Measurements from ENCODE around the gene RNF2. TPM values are rescaled to one million over a fixed set of nuclear protein-coding genes. Genes with fewer than 3 reads are reported as not detected.
"Not testable (repeated sequence)": the region's sequence is repeated elsewhere in the genome, so short reads cannot be mapped to it uniquely, and the experiment has no call there.

Gene RNF2
- 30.0 TPM in 2 replicates for total RNA-seq (2014; rRNA removed; shearing (Covaris generic))

GRCh38 chr1:185044981-185045813 is at the start of gene RNF2:
TSS of gene RNF2 (plus strand) at chr1:185045558. CDS start at chr1:185087554, 41,996 bp downstream.
- peak within 1 kb of the TSS; percentile 80 for H3K4me3 ChIP-seq
- no peaks in the 10 kb centered on the region for H3K27me3 ChIP-seq
- DNase-seq = peak; percentile 80
- no peaks in the 10 kb centered on the region for H3K36me3 ChIP-seq
- peak within 1 kb of the TSS; percentile 51 for H3K27ac ChIP-seq
- peaks cover 5% of the 10 kb centered on the region for H3K4me1 ChIP-seq
- no peaks in the 10 kb centered on the region for H3K9me3 ChIP-seq (replicated peaks)

- not testable (repeated sequence) for DNase-seq; H3K4me3 ChIP-seq; H3K36me3 ChIP-seq; H3K9me3 ChIP-seq (replicated peaks); H3K4me1 ChIP-seq; H3K27me3 ChIP-seq; H3K27ac ChIP-seq
Measured at GRCh38 chr1:184999974-185000373, 45.4 kb upstream of the RNF2 start.

GRCh38 chr1:185001312-185001880 is 44.0 kb upstream of the RNF2 start:
- H3K4me1 ChIP-seq; DNase-seq; H3K4me3 ChIP-seq; H3K36me3 ChIP-seq; H3K27me3 ChIP-seq; H3K27ac ChIP-seq; H3K9me3 ChIP-seq (replicated peaks): not testable (repeated sequence)

- DNase-seq = peak; percentile 2 to 48
Measured at GRCh38 chr1:185008838-185009237, 36.5 kb upstream of the RNF2 start.

GRCh38 chr1:185010361-185010760 is 35.0 kb upstream of the RNF2 start:
- peaks cover 7% of the 10 kb centered on the region; the same call in 1 of the 2 replicates for H3K4me1 ChIP-seq
- DNase-seq = no peak
- no peaks in the 10 kb centered on the region for H3K27me3 ChIP-seq
- no peak overlapping the region for H3K4me3 ChIP-seq
- H3K9me3 ChIP-seq (replicated peaks) = no peaks in the 10 kb centered on the region
- H3K27ac ChIP-seq = no peak overlapping the region
- H3K36me3 ChIP-seq = no peaks in the 10 kb centered on the region

More at GRCh38 chr1:185008838-185009237, 36.5 kb upstream of the RNF2 start:
- Histone ChIP-seq H3K27ac (peak overlapping the region; percentile 40), H3K9me3 (replicated peaks) (no peaks in the 10 kb centered on the region), H3K36me3 (no peaks in the 10 kb centered on the region), H3K27me3 (no peaks in the 10 kb centered on the region), H3K4me3 (no peak overlapping the region), H3K4me1 (peaks cover 7% of the 10 kb centered on the region; the same call in 1 of the 2 replicates)

GRCh38 chr1:185014941-185015340 is 30.4 kb upstream of the RNF2 start:
- Histone ChIP-seq H3K4me1 (no peaks in the 10 kb centered on the region), H3K4me3 (no peak overlapping the region), H3K27ac (no peak overlapping the region), H3K36me3 (no peaks in the 10 kb centered on the region), H3K27me3 (no peaks in the 10 kb centered on the region), H3K9me3 (replicated peaks) (no peaks in the 10 kb centered on the region)
- DNase-seq = no peak

- Histone ChIP-seq H3K27ac (no peak overlapping the region), H3K36me3 (no peaks in the 10 kb centered on the region), H3K4me1 (no peaks in the 10 kb centered on the region), H3K27me3 (no peaks in the 10 kb centered on the region), H3K9me3 (replicated peaks) (no peaks in the 10 kb centered on the region), H3K4me3 (no peak overlapping the region)
- DNase-seq = no peak
Measured at GRCh38 chr1:185015631-185016030, 29.7 kb upstream of the RNF2 start.

GRCh38 chr1:185016880-185017279 is 28.5 kb upstream of the RNF2 start:
- Histone ChIP-seq H3K27ac (no peak overlapping the region), H3K4me1 (no peaks in the 10 kb centered on the region), H3K9me3 (replicated peaks) (no peaks in the 10 kb centered on the region), H3K4me3 (no peak overlapping the region), H3K27me3 (no peaks in the 10 kb centered on the region), H3K36me3 (no peaks in the 10 kb centered on the region)
- DNase-seq = no peak

GRCh38 chr1:185017338-185017737 is 28.0 kb upstream of the RNF2 start:
- H3K27me3 ChIP-seq = no peaks in the 10 kb centered on the region
- H3K27ac ChIP-seq = no peak overlapping the region
- no peaks in the 10 kb centered on the region for H3K9me3 ChIP-seq (replicated peaks)
- no peaks in the 10 kb centered on the region for H3K4me1 ChIP-seq
- H3K4me3 ChIP-seq = no peak overlapping the region
- H3K36me3 ChIP-seq = no peaks in the 10 kb centered on the region
- no peak for DNase-seq

- Histone ChIP-seq H3K9me3 (replicated peaks) (no peaks in the 10 kb centered on the region), H3K27me3 (no peaks in the 10 kb centered on the region), H3K4me3 (no peak overlapping the region), H3K27ac (no peak overlapping the region), H3K4me1 (no peaks in the 10 kb centered on the region), H3K36me3 (no peaks in the 10 kb centered on the region)
- DNase-seq = no peak
Measured at GRCh38 chr1:185017966-185018365, 27.4 kb upstream of the RNF2 start.

GRCh38 chr1:185027252-185027882 is 18.0 kb upstream of the RNF2 start:
- no peak for DNase-seq
- H3K9me3 ChIP-seq (replicated peaks) = no peaks in the 10 kb centered on the region
- H3K4me3 ChIP-seq = no peak overlapping the region
- no peaks in the 10 kb centered on the region for H3K4me1 ChIP-seq
- no peak overlapping the region for H3K27ac ChIP-seq
- no peaks in the 10 kb centered on the region for H3K36me3 ChIP-seq
- no peaks in the 10 kb centered on the region for H3K27me3 ChIP-seq

- Histone ChIP-seq H3K4me1 (peaks cover 5% of the 10 kb centered on the region; the same call in 1 of the 2 replicates), H3K27ac (no peak overlapping the region), H3K36me3 (no peaks in the 10 kb centered on the region), H3K9me3 (replicated peaks) (no peaks in the 10 kb centered on the region), H3K27me3 (no peaks in the 10 kb centered on the region), H3K4me3 (no peak overlapping the region)
- DNase-seq = no peak
Measured at GRCh38 chr1:185033686-185034085, 11.7 kb upstream of the RNF2 start.

GRCh38 chr1:185035258-185035657 is 10.1 kb upstream of the RNF2 start:
- peaks cover 5% of the 10 kb centered on the region; the same call in 1 of the 2 replicates for H3K4me1 ChIP-seq
- no peak for DNase-seq
- no peak overlapping the region for H3K27ac ChIP-seq
- H3K9me3 ChIP-seq (replicated peaks) = no peaks in the 10 kb centered on the region
- no peaks in the 10 kb centered on the region for H3K27me3 ChIP-seq
- H3K36me3 ChIP-seq = no peaks in the 10 kb centered on the region
- H3K4me3 ChIP-seq = no peak overlapping the region

GRCh38 chr1:185038813-185039376 is 6.5 kb upstream of the RNF2 start:
- Histone ChIP-seq H3K36me3 (no peaks in the 10 kb centered on the region), H3K27ac (no peak overlapping the region)

More at GRCh38 chr1:185038813-185039376, 6.5 kb upstream of the RNF2 start:
- Histone ChIP-seq H3K27me3 (no peaks in the 10 kb centered on the region), H3K4me1 (peaks cover 5% of the 10 kb centered on the region; the same call in 1 of the 2 replicates), H3K4me3 (no peak overlapping the region), H3K9me3 (replicated peaks) (no peaks in the 10 kb centered on the region)
- DNase-seq = no peak
